ENCODE results near the gene CBX4. TPM values are rescaled to one million over a fixed set of nuclear protein-coding genes. Genes with fewer than 3 reads are reported as not detected.

The CBX4 gene
- total and polyA plus RNA-seq, 2 of the 13 experiments (the other 11 are each of a cell fraction or from before 2014, with no cell fraction given) = 25.8 to 50.8 TPM

DNA sequence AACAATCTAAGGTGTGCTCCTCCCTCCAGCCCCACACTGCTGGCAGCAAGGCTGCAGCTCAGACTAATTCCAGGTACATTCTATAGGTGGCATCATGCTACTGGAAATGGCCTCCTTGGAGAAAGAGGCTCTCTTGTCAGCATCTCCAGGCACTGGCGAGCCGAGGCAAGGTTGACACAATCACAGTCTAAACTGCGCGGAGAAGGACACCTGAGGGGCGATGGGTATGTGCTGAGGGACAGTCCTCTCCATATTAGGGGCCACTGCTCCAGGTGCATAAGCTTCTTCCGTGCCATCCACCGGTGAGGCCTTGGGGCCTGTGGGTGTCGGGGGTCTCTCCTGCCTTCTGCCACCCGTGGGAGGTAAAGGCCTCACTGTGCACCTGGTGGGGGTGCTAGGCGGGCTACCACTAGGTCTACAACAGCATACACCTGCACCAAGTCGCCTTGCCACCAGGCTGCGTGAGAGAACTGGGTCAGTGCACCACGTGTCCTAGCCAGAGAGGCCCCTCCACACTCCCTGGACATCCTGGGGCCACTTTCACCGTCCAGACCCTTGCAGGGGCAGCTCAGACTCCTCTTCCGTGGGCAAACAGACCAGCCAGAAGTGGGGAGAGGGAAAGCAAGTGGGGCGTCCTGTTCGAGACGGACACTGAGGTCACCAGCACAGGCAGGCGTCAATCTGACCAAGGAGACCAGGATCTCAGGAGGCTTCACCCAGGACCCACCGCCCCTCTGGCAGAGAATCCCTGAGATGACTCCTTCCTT, 30.3 kb downstream of the CBX4 start (continued):
- TF ChIP-seq, protein P1, sequence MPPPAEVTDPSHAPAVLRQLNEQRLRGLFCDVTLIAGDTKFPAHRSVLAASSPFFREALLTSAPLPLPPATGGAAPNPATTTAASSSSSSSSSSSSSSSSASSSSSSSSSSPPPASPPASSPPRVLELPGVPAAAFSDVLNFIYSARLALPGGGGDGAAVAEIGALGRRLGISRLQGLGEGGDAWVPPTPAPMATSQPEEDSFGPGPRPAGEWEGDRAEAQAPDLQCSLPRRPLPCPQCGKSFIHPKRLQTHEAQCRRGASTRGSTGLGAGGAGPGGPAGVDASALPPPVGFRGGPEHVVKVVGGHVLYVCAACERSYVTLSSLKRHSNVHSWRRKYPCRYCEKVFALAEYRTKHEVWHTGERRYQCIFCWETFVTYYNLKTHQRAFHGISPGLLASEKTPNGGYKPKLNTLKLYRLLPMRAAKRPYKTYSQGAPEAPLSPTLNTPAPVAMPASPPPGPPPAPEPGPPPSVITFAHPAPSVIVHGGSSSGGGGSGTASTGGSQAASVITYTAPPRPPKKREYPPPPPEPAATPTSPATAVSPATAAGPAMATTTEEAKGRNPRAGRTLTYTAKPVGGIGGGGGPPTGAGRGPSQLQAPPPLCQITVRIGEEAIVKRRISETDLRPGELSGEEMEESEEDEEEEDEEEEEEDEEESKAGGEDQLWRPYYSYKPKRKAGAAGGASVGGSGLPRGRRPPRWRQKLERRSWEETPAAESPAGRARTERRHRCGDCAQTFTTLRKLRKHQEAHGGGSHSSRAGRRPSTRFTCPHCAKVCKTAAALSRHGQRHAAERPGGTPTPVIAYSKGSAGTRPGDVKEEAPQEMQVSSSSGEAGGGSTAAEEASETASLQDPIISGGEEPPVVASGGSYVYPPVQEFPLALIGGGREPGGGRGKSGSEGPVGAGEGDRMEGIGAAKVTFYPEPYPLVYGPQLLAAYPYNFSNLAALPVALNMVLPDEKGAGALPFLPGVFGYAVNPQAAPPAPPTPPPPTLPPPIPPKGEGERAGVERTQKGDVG (CRISPR knock-in tag; IDR thresholded peaks at IDR 0.05; ENCODE audit: borderline replicate concordance) = no peak
- TF ChIP-seq, protein P2, sequence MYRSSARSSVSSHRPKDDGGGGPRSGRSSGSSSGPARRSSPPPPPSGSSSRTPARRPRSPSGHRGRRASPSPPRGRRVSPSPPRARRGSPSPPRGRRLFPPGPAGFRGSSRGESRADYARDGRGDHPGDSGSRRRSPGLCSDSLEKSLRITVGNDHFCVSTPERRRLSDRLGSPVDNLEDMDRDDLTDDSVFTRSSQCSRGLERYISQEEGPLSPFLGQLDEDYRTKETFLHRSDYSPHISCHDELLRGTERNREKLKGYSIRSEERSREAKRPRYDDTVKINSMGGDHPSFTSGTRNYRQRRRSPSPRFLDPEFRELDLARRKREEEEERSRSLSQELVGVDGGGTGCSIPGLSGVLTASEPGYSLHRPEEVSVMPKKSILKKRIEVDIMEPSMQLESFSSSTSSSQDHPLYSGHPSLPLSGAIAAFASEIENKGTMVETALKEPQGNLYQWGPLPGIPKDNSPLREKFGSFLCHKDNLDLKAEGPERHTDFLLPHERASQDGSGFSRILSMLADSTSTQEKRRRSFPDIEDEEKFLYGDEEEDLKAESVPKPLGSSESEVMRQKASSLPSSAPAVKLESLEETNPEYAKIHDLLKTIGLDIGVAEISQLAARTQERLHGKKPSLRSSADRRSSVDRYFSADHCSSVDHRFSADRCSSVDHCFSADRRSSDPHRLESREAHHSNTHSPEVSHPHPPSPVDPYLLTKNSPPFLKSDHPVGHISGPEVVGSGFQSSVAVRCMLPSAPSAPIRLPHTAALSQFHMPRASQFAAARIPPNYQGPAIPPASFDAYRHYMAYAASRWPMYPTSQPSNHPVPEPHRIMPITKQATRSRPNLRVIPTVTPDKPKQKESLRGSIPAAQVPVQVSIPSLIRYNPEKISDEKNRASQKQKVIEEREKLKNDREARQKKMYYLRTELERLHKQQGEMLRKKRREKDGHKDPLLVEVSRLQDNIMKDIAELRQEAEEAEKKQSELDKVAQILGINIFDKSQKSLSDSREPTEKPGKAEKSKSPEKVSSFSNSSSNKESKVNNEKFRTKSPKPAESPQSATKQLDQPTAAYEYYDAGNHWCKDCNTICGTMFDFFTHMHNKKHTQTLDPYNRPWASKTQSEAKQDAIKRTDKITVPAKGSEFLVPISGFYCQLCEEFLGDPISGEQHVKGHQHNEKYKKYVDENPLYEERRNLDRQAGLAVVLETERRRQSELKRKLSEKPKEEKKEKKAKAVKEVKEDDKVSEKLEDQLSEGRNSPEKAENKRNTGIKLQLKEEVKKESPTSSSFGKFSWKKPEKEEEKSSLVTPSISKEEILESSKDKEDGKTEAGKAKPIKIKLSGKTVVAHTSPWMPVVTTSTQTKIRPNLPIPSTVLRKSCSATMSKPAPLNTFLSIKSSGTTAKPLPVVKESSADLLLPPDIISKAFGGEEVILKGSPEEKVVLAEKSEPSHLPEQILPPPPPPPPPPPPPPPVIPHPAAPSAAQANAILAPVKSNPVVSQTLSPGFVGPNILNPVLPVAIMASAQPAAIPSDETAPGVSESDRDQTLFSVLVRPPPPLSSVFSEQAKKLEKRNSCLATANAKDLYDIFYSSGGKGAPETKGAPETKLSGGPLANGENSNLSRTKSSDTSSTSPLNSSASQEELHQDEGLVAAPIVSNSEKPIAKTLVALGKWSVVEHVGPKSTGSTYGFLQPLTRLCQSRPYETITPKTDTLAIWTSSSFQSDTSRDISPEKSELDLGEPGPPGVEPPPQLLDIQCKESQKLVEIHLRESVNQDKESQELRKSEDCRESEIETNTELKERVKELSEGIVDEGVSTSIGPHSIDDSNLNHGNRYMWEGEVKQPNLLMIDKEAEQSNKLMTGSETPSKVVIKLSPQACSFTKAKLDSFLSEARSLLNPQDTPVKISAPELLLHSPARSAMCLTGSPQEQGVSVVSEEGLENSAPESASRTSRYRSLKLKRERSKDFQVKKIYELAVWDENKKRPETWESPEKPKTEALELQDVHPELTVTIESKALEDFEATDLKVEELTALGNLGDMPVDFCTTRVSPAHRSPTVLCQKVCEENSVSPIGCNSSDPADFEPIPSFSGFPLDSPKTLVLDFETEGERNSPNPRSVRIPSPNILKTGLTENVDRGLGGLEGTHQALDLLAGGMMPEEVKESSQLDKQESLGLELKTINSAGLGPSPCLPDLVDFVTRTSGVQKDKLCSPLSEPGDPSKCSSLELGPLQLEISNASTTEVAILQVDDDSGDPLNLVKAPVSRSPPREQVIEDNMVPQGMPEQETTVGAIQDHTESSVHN (CRISPR knock-in tag; IDR thresholded peaks at IDR 0.05) = peak; percentile 54; the same call in 1 of the 2 replicates
- 0 out of 2 replicates have a peak, but pooled peaks have one; percentile 48 for TF ChIP-seq NFKBIZ (CRISPR knock-in tag; IDR thresholded peaks at IDR 0.05)
- TF ChIP-seq ONECUT2 (CRISPR knock-in tag; IDR thresholded peaks at IDR 0.05) = no peak
- TF ChIP-seq, protein P3, sequence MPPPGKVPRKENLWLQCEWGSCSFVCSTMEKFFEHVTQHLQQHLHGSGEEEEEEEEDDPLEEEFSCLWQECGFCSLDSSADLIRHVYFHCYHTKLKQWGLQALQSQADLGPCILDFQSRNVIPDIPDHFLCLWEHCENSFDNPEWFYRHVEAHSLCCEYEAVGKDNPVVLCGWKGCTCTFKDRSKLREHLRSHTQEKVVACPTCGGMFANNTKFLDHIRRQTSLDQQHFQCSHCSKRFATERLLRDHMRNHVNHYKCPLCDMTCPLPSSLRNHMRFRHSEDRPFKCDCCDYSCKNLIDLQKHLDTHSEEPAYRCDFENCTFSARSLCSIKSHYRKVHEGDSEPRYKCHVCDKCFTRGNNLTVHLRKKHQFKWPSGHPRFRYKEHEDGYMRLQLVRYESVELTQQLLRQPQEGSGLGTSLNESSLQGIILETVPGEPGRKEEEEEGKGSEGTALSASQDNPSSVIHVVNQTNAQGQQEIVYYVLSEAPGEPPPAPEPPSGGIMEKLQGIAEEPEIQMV (CRISPR knock-in tag; IDR thresholded peaks at IDR 0.05; ENCODE audit: low read depth) = no peak
- TF ChIP-seq ZNF292 (CRISPR knock-in tag; IDR thresholded peaks at IDR 0.05; ENCODE audit: borderline replicate concordance, low read depth) = peak; percentile 11; the same call in 1 of the 2 replicates
- no peak for TF ChIP-seq ZNF746 (CRISPR knock-in tag; IDR thresholded peaks at IDR 0.05)
- TF ChIP-seq RAD51 (IDR thresholded peaks at IDR 0.05; ENCODE audit: borderline replicate concordance) = no peak
- TF ChIP-seq, protein P4, sequence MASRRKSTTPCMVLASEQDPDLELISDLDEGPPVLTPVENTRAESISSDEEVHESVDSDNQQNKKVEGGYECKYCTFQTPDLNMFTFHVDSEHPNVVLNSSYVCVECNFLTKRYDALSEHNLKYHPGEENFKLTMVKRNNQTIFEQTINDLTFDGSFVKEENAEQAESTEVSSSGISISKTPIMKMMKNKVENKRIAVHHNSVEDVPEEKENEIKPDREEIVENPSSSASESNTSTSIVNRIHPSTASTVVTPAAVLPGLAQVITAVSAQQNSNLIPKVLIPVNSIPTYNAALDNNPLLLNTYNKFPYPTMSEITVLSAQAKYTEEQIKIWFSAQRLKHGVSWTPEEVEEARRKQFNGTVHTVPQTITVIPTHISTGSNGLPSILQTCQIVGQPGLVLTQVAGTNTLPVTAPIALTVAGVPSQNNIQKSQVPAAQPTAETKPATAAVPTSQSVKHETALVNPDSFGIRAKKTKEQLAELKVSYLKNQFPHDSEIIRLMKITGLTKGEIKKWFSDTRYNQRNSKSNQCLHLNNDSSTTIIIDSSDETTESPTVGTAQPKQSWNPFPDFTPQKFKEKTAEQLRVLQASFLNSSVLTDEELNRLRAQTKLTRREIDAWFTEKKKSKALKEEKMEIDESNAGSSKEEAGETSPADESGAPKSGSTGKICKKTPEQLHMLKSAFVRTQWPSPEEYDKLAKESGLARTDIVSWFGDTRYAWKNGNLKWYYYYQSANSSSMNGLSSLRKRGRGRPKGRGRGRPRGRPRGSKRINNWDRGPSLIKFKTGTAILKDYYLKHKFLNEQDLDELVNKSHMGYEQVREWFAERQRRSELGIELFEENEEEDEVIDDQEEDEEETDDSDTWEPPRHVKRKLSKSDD (CRISPR knock-in tag; IDR thresholded peaks at IDR 0.05; ENCODE audit: low read depth) = no peak; the same call in 1 of the 2 replicates
- no peak for TF ChIP-seq NR2F6 (IDR thresholded peaks at IDR 0.05)
- peak; percentile 19; the same call in 1 of the 2 replicates for TF ChIP-seq NR2F6 (CRISPR knock-in tag; IDR thresholded peaks at IDR 0.05)
- no peak for TF ChIP-seq ZNF850 (CRISPR knock-in tag; conservative IDR thresholded peaks at IDR 0.05)
- no peak; the same call in 1 of the 2 replicates for TF ChIP-seq HMG20A (CRISPR knock-in tag; IDR thresholded peaks at IDR 0.05; ENCODE audit: borderline replicate concordance)
